HPDE6-E6E7 (cell line): ENCODE measurements around the gene LDLRAD3.

ENCODE experiments used
- DNase-seq: peaks from one replicate; pipeline ENCODE4 v3.0.0; 2011; ENCODE audit warnings: missing footprints; ENCODE audit errors: extremely low spot score

LDLRAD3 gene

GRCh38 chr11:36238036-36238631, 294.3 kb downstream of the LDLRAD3 start:
- no peak for DNase-seq

- DNase-seq: no peak
Measured at GRCh38 chr11:36238881-36239280, 295.0 kb downstream of the LDLRAD3 start.

- DNase-seq: no peak
Measured at GRCh38 chr11:36239636-36240035, 295.8 kb downstream of the LDLRAD3 start.

GRCh38 chr11:36240173-36240572, 296.3 kb downstream of the LDLRAD3 start:
- DNase-seq: no peak

GRCh38 chr11:36240801-36241200, 296.9 kb downstream of the LDLRAD3 start:
- DNase-seq: no peak

- no peak for DNase-seq
Measured at GRCh38 chr11:36241497-36241896, 297.6 kb downstream of the LDLRAD3 start.

GRCh38 chr11:36243641-36244040, 299.8 kb downstream of the LDLRAD3 start:
- DNase-seq: no peak

- DNase-seq: no peak
Measured at GRCh38 chr11:36247493-36247892, 303.6 kb downstream of the LDLRAD3 start.

GRCh38 chr11:36248436-36248835, 304.6 kb downstream of the LDLRAD3 start:
- no peak for DNase-seq

- peak; percentile 64 for DNase-seq
Measured at GRCh38 chr11:36249246-36249645, 305.4 kb downstream of the LDLRAD3 start.

GRCh38 chr11:36251823-36252222, 308.0 kb downstream of the LDLRAD3 start:
- no peak for DNase-seq

- no peak for DNase-seq
Measured at GRCh38 chr11:36253238-36253637, 309.4 kb downstream of the LDLRAD3 start.

GRCh38 chr11:36254713-36255112, 310.9 kb downstream of the LDLRAD3 start:
- no peak for DNase-seq

- DNase-seq: no peak
Measured at GRCh38 chr11:36257351-36257750, 313.5 kb downstream of the LDLRAD3 start.

- DNase-seq: peak; percentile 50
Measured at GRCh38 chr11:36258730-36259360, 315.0 kb downstream of the LDLRAD3 start.

GRCh38 chr11:36261094-36261493, 317.2 kb downstream of the LDLRAD3 start:
- DNase-seq: no peak

GRCh38 chr11:36264011-36264972, 320.4 kb downstream of the LDLRAD3 start:
- DNase-seq: no peak

GRCh38 chr11:36264973-36265344, 321.1 kb downstream of the LDLRAD3 start:
- no peak for DNase-seq

GRCh38 chr11:36265793-36266628, 322.1 kb downstream of the LDLRAD3 start:
- peak; percentile 47 for DNase-seq

GRCh38 chr11:36266767-36267166, 322.9 kb downstream of the LDLRAD3 start:
- no peak for DNase-seq

- DNase-seq: no peak
Measured at GRCh38 chr11:36268337-36268985, 324.6 kb downstream of the LDLRAD3 start.
